Pancreas (tissue), 10 donors: ENCODE data around the gene ABCG2. TPM values are rescaled to one million over a fixed set of nuclear protein-coding genes. Genes with fewer than 3 reads are reported as not detected.

Source experiments
- ATAC-seq, 4 donors: fragments of 200-7000 bp; cut with Tn5 transposase; one replicate each; pipeline versions ENCODE4 v1.8.0 to v1.9.1; 2020; ENCODE audit warnings: mild to moderate bottlenecking in 4 of 4, moderate library complexity in 4 of 4
- DNase-seq, 6 donors: peaks; one replicate each; pipeline ENCODE4 v3.0.0-alpha.2; 2020
- FAIRE-seq: peaks from 2 replicates; lab custom pipeline; 2012; peaks lifted over from hg19 to GRCh38; lab: Jason Lieb, UNC
- H3K27ac ChIP-seq, 4 donors: fragments of 200-600 bp; sonication (generic); 1 replicate in 3 of 4; 2 replicates in 1 of 4; pipeline versions ENCODE4 v1.5.0 to v1.8.0; 2020
- H3K27me3 ChIP-seq, 4 donors: fragments of 200-600 bp; one replicate each; pipeline ENCODE4 v1.8.0; 2021
- H3K36me3 ChIP-seq, 3 donors: fragments of 200-600 bp; sonication (generic) in 1 of 3; one replicate each; pipeline versions ENCODE4 v1.5.0 to v1.8.0; 2020 to 2021
- H3K4me1 ChIP-seq, 3 donors: fragments of 200-600 bp; one replicate each; pipeline ENCODE4 v1.8.0; 2021
- H3K4me3 ChIP-seq, 4 donors: fragments of 200-600 bp; sonication (generic) in 2 of 4; one replicate each; pipeline versions ENCODE4 v1.5.0 to v1.8.0; 2020 to 2021
- H3K9me3 ChIP-seq, 4 donors: fragments of 200-600 bp; one replicate each; pipeline ENCODE4 v1.8.0; 2021
- WGBS, 2 donors: extraction: QIAGEN DNeasy Blood & Tissue Kit; methylation state at CpG; one replicate each; pipeline ENCODE4 v1.1.7; 2013; 5-methylcytosine and 5-hydroxymethylcytosine counted together
- intact Hi-C, 3 donors: fragments of 100-400 bp; cut with DNase I; formaldehyde crosslinking; loops; one replicate each; pipeline versions ENCODE4 v1.11.1 to v1.14.2; 2022
- polyA plus RNA-seq, 2 donors: library from polyadenylated mRNA; stranded (reverse); fragments of 200-250 nt; gene quantifications; one replicate each; pipeline ENCODE4 v1.2.3, GENCODE V29; 2013
- total RNA-seq, 6 donors: library from RNA; stranded (reverse); fragmentation: NEBNext Ultra II Directional in 4 of 6; extraction: Animal tissue kit (Norgen Biotek cat#: 25700) in 4 of 6; gene quantifications; one replicate each; pipeline versions ENCODE4 v1.2.1 to v1.2.4, GENCODE V29; 2021 to 2023
- TF ChIP-seq, protein P1 (sequence below), 4 donors: fragments of 200-600 bp; sonication (generic) in 3 of 4; IDR thresholded peaks; one replicate each; pipeline versions ENCODE4 v1.5.0 to v1.8.0; 2021; ENCODE audit warnings: antibody characterized with exemption in 4 of 4
- donor health status: healthy with polysubstance abuse.
- donor health status: DM: no; HTN: no; CAD: no; lungs with moderate emphysema.
- donor health status: DM: no; HTN: no; CAD: no.
- donor health status: control.
- donor health status: control.
- donor health status: Bipolar disorder and iron deficiency.
- donor health status: DM: yes; HTN: yes; CAD: no.
- donor health status: DM: no; HTN: no; CAD: no.
- donor health status: DM: no; HTN: no; CAD: no.
- donor health status: DM: yes; HTN: yes; CAD: no.

ABCG2 gene
- total and polyA plus RNA-seq, 8 donors = 0.23 to 0.97 (median 0.45) TPM

DNA sequence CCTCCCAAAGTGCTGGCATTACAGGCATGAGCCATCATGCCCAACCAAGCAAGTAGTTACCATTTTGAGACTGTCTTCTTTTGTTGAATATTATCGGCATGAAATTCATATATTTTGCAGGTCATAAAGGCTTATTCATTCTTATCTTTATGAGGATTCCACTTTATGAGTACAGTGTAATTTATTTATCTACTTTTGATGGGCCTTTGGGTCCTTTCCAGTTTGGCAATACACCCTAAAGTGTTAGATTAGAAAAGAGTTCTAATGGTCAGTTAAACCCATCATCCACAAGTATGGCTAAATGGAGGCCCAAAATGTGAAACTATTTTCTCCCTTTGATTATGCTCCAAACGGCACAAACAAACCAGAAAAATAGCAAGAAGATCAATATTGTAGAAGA lies 10.9 kb upstream of the ABCG2 start:
- intact Hi-C loops = no loop called here
- FAIRE-seq (no peak), DNase-seq (no peak), ATAC-seq (no peak)
- TF ChIP-seq, protein P1, sequence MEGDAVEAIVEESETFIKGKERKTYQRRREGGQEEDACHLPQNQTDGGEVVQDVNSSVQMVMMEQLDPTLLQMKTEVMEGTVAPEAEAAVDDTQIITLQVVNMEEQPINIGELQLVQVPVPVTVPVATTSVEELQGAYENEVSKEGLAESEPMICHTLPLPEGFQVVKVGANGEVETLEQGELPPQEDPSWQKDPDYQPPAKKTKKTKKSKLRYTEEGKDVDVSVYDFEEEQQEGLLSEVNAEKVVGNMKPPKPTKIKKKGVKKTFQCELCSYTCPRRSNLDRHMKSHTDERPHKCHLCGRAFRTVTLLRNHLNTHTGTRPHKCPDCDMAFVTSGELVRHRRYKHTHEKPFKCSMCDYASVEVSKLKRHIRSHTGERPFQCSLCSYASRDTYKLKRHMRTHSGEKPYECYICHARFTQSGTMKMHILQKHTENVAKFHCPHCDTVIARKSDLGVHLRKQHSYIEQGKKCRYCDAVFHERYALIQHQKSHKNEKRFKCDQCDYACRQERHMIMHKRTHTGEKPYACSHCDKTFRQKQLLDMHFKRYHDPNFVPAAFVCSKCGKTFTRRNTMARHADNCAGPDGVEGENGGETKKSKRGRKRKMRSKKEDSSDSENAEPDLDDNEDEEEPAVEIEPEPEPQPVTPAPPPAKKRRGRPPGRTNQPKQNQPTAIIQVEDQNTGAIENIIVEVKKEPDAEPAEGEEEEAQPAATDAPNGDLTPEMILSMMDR (IDR thresholded peaks at IDR 0.05) = no peak
- H3K27me3 ChIP-seq = no peaks in the 10 kb centered on the region
- H3K9me3 ChIP-seq = no peaks in the 10 kb centered on the region
- no peaks in the 10 kb centered on the region for H3K4me1 ChIP-seq
- no peak overlapping the region for H3K4me3 ChIP-seq
- H3K27ac ChIP-seq = no peak overlapping the region
- WGBS, 2 donors = 55 to 62% methylated on average over 2 of the region's 2 CpGs
- H3K36me3 ChIP-seq = no peaks in the 10 kb centered on the region

DNA sequence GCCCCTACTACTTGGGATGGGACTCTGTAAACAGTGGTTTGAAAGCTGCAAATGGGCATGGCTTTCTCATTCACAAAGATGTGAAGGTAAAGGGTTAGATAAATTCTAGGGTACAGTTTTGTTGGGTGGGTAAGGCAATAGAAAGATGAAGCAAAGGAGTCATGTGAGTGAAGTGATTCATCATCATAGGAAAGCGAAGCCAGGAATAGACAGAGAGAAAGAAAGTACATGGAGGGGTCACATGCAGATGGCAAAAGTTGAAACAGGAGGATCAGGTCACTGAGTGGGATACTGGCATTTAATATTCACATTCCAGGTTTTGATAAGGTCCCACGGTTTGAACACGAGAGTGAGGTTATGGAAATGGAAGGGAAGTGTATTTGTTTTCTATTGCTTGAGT lies 8.2 kb upstream of the ABCG2 start:
- H3K27me3 ChIP-seq = no peaks in the 10 kb centered on the region
- H3K36me3 ChIP-seq = no peaks in the 10 kb centered on the region
- 87 to 98% methylated on average over 3 of the region's 3 CpGs for WGBS, 2 donors
- FAIRE-seq (no peak), DNase-seq (no peak), ATAC-seq (no peak)
- H3K4me1 ChIP-seq = no peaks in the 10 kb centered on the region
- no peak overlapping the region for H3K27ac ChIP-seq
- no peaks in the 10 kb centered on the region for H3K9me3 ChIP-seq
- H3K4me3 ChIP-seq = no peak overlapping the region
- intact Hi-C loops = no loop called here
- TF ChIP-seq, protein P1 (IDR thresholded peaks at IDR 0.05) = no peak

DNA sequence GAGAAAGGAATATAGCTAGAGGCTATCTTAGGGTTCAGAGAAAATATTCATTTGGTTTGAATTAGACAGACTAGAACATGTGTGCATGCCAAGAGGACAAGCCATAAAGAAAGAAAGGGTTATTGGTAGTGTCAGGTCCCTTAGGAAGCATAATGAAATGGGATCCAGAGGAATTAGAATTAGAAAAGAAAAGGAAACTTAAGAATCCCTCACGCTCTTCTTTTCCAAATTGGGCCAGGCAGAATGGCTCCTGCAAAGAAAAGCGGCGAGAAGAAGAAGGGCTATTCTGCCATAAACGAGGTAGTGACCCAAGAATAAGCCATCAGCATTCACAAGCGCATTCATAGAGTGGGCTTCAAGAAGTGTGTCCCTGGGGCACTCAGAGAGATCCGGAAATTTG lies 4.9 kb upstream of the ABCG2 start:
- ATAC-seq (no peak), FAIRE-seq (no peak), DNase-seq (no peak)
- Histone ChIP-seq H3K9me3 (no peaks in the 10 kb centered on the region), H3K36me3 (no peaks in the 10 kb centered on the region), H3K27me3 (no peaks in the 10 kb centered on the region), H3K4me3 (no peak overlapping the region), H3K4me1 (no peaks in the 10 kb centered on the region), H3K27ac (no peak overlapping the region)
- intact Hi-C loops = no loop called here
- 90 to 91% methylated on average over 6 of the region's 6 CpGs for WGBS, 2 donors
- TF ChIP-seq, protein P1 (IDR thresholded peaks at IDR 0.05) = no peak

DNA sequence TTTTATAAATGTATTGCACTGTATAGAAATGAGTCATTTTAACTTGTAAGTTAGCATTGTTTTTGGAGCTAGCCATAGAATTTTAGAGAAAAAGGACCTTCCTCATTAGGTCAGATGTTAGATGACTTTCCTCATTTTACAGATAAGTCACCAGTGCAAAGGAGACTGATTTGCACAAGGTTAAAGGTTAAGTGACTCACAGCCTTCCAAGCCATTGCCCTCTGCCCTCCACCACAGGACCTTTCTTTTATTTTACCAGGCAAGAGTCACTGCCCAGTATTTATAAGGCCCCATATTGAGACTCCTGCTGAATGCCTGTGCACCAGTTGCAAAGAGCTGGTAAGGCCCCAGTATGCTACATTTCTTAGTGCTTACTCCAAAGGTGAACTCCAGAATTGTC lies 4.2 kb upstream of the ABCG2 start:
- no peaks in the 10 kb centered on the region for H3K36me3 ChIP-seq
- no peak for ATAC-seq
- intact Hi-C loops = no loop called here
- H3K27ac ChIP-seq = no peak overlapping the region
- H3K9me3 ChIP-seq = no peaks in the 10 kb centered on the region
- TF ChIP-seq, protein P1 (IDR thresholded peaks at IDR 0.05) = no peak
- FAIRE-seq = no peak
- no peaks in the 10 kb centered on the region for H3K27me3 ChIP-seq
- H3K4me3 ChIP-seq = no peak overlapping the region
- no peak for DNase-seq
- no peaks in the 10 kb centered on the region for H3K4me1 ChIP-seq

DNA sequence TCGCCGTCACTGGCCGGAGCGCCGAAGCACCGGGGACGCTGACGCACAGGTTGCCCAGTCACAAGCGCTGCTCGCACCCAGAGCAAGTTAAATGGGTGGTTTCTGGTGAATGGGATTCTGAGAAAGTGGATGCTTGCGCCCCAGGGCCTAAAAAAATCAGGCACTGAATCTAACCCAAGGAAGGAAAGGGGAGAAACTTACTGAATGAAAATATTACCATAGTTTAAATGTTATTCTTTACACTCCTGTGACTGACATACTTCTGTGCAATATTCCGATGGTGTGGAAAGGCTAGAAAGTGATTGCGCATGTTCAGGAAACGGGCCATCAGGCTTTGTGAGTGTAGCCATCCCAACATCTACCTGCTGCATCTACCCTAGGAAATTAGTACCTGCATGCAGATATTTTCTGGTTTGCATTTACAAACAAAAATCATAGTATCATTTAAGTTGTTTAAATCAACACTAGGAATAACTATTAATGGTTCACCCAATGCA lies 838 bp upstream of the ABCG2 start:
- Histone ChIP-seq H3K4me1 (no peaks in the 10 kb centered on the region), H3K9me3 (no peaks in the 10 kb centered on the region), H3K27me3 (no peaks in the 10 kb centered on the region), H3K4me3 (peak overlapping the region in 3 of 4 donors; percentile 29 to 62 (median 44)), H3K27ac (no peak overlapping the region), H3K36me3 (no peaks in the 10 kb centered on the region)
- ATAC-seq (peak in 2 of 4 donors; percentile 71 to 82), FAIRE-seq (no peak), DNase-seq (no peak)
- WGBS, 2 donors = 21 to 27% methylated on average over 14 of the region's 14 CpGs
- TF ChIP-seq, protein P1 (IDR thresholded peaks at IDR 0.05) = no peak
- intact Hi-C loops = no loop called here
